GM18498 (cell line): ENCODE data around the gene MYL3.
"Not testable (repeated sequence)": the region's sequence is repeated elsewhere in the genome, so short reads cannot be mapped to it uniquely, and the experiment has no call there.

Experiments
- ATAC-seq: cut with Tn5 transposase; IDR thresholded peaks from one replicate; pipeline ENCODE4 v1.9.1; 2021; ENCODE audit warnings: mild to moderate bottlenecking, moderate library complexity; ENCODE audit not compliant: unreplicated experiment

The MYL3 gene

GRCh38 chr3:46863261-46863782 lies at the start of gene MYL3:
Gene MYL3 (minus strand): TSS chr3:46863444. CDS start chr3:46863390, 54 bp downstream.
- no peak for ATAC-seq

- ATAC-seq: no peak
These were observed 49.7 kb upstream of the MYL3 start for GRCh38 chr3:46912986-46913385.

GRCh38 chr3:46910914-46911313 lies 47.7 kb upstream of the MYL3 start:
- ATAC-seq: not testable (repeated sequence)

GRCh38 chr3:46910166-46910760 lies 47.0 kb upstream of the MYL3 start:
- ATAC-seq: no peak

GRCh38 chr3:46909535-46910161 lies 46.4 kb upstream of the MYL3 start:
- no peak for ATAC-seq

- ATAC-seq: no peak
These were observed 45.8 kb upstream of the MYL3 start for GRCh38 chr3:46908986-46909534.

- no peak for ATAC-seq
These were observed 45.2 kb upstream of the MYL3 start for GRCh38 chr3:46908294-46908985.

- ATAC-seq: no peak
These were observed 44.7 kb upstream of the MYL3 start for GRCh38 chr3:46907960-46908293.

- no peak for ATAC-seq
These were observed 44.0 kb upstream of the MYL3 start for GRCh38 chr3:46907271-46907670.

- no peak for ATAC-seq
These were observed 43.3 kb upstream of the MYL3 start for GRCh38 chr3:46906471-46907058.

- no peak for ATAC-seq
These were observed 42.6 kb upstream of the MYL3 start for GRCh38 chr3:46905661-46906451.

GRCh38 chr3:46905213-46905560 lies 41.9 kb upstream of the MYL3 start:
- no peak for ATAC-seq

GRCh38 chr3:46904303-46905212 lies 41.3 kb upstream of the MYL3 start:
- no peak for ATAC-seq

- no peak for ATAC-seq
These were observed 40.4 kb upstream of the MYL3 start for GRCh38 chr3:46903341-46904302.

- no peak for ATAC-seq
These were observed 39.0 kb upstream of the MYL3 start for GRCh38 chr3:46902188-46902631.

- ATAC-seq: no peak
These were observed 38.4 kb upstream of the MYL3 start for GRCh38 chr3:46901591-46902187.

- no peak for ATAC-seq
These were observed 37.8 kb upstream of the MYL3 start for GRCh38 chr3:46901061-46901460.

GRCh38 chr3:46900356-46900755 lies 37.1 kb upstream of the MYL3 start:
- no peak for ATAC-seq
